Lower lobe of right lung (tissue), 2 donors: ENCODE results near the gene RAB11FIP2. TPM values are rescaled to one million over a fixed set of nuclear protein-coding genes. Genes with fewer than 3 reads are reported as not detected.

ENCODE experiments used
- ATAC-seq, 2 donors: fragments of 200-7000 bp; cut with Tn5 transposase; one replicate each; pipeline ENCODE4 v1.9.1; 2020 to 2022; ENCODE audit warnings: mild to moderate bottlenecking in 2 of 2, moderate library complexity in 2 of 2
- DNase-seq: peaks from one replicate; pipeline ENCODE4 v3.0.0-alpha.2; 2020
- H3K27ac ChIP-seq: fragments of 200-600 bp; one replicate; pipeline ENCODE4 v1.8.0; 2022
- H3K27me3 ChIP-seq: fragments of 200-600 bp; one replicate; pipeline ENCODE4 v1.8.0; 2022; ENCODE audit warnings: low read depth
- H3K36me3 ChIP-seq: fragments of 200-600 bp; one replicate; pipeline ENCODE4 v1.8.0; 2022; ENCODE audit warnings: mild to moderate bottlenecking
- H3K4me1 ChIP-seq: fragments of 200-600 bp; one replicate; pipeline ENCODE4 v1.8.0; 2022
- H3K4me3 ChIP-seq: fragments of 200-600 bp; one replicate; pipeline ENCODE4 v1.8.0; 2022; ENCODE audit warnings: mild to moderate bottlenecking
- H3K9me3 ChIP-seq: fragments of 200-600 bp; one replicate; pipeline ENCODE4 v1.8.0; 2022
- CTCF ChIP-seq: fragments of 200-600 bp; IDR thresholded peaks from one replicate; pipeline ENCODE4 v1.8.0; 2022; ENCODE audit warnings: antibody characterized with exemption, mild to moderate bottlenecking
- intact Hi-C: fragments of 100-400 bp; cut with DNase I; formaldehyde crosslinking; loops from one replicate; pipeline ENCODE4 v1.11.0; 2022
- total RNA-seq: library from RNA; stranded (reverse); fragmentation: NEBNext Ultra II Directional; extraction: Animal tissue kit (Norgen Biotek cat#: 25700); gene quantifications from one replicate; pipeline ENCODE4 v1.2.1, GENCODE V29; 2021
- donor health status: DM: no; HTN: yes; CAD: no; lungs with severe emphysema.

RAB11FIP2 gene
- total RNA-seq, 1 donor from 2014 or later: 31.0 TPM

GRCh38 chr10:118012952-118013525 lies 33.7 kb downstream of the RAB11FIP2 start:
- ATAC-seq: no peak
- Histone ChIP-seq H3K4me1 (no peaks in the 10 kb centered on the region), H3K9me3 (no peaks in the 10 kb centered on the region), H3K36me3 (peaks cover 11% of the 10 kb centered on the region), H3K4me3 (no peak overlapping the region), H3K27ac (no peak overlapping the region), H3K27me3 (no peaks in the 10 kb centered on the region)
- no peak for TF ChIP-seq CTCF
- no peak for DNase-seq
- intact Hi-C loops: no loop called here

GRCh38 chr10:118007773-118008172 lies 39.0 kb downstream of the RAB11FIP2 start:
- Histone ChIP-seq H3K27me3 (no peaks in the 10 kb centered on the region), H3K36me3 (peaks cover 58% of the 10 kb centered on the region), H3K4me3 (no peak overlapping the region), H3K9me3 (no peaks in the 10 kb centered on the region), H3K27ac (no peak overlapping the region), H3K4me1 (no peaks in the 10 kb centered on the region)
- intact Hi-C loops: no loop called here
- no peak for ATAC-seq
- no peak for DNase-seq
- TF ChIP-seq CTCF: no peak

- no peak for DNase-seq
- H3K9me3 ChIP-seq: no peaks in the 10 kb centered on the region
- no peak for TF ChIP-seq CTCF
- H3K27ac ChIP-seq: no peak overlapping the region
- no peak for ATAC-seq
- no peaks in the 10 kb centered on the region for H3K4me1 ChIP-seq
- no peaks in the 10 kb centered on the region for H3K27me3 ChIP-seq
- intact Hi-C loops: no loop called here
- H3K36me3 ChIP-seq: peaks cover 53% of the 10 kb centered on the region
- no peak overlapping the region for H3K4me3 ChIP-seq
Observed at GRCh38 chr10:118003126-118003525, 43.6 kb downstream of the RAB11FIP2 start.

GRCh38 chr10:118002581-118002980 lies 44.2 kb downstream of the RAB11FIP2 start:
- Histone ChIP-seq H3K27ac (no peak overlapping the region), H3K9me3 (no peaks in the 10 kb centered on the region), H3K4me1 (no peaks in the 10 kb centered on the region), H3K4me3 (no peak overlapping the region), H3K27me3 (no peaks in the 10 kb centered on the region), H3K36me3 (peaks cover 47% of the 10 kb centered on the region)
- no peak for DNase-seq
- no peak for TF ChIP-seq CTCF
- no peak for ATAC-seq
- intact Hi-C loops: no loop called here

- intact Hi-C loops: no loop called here
- no peaks in the 10 kb centered on the region for H3K27me3 ChIP-seq
- DNase-seq: no peak
- no peak for ATAC-seq
- no peaks in the 10 kb centered on the region for H3K9me3 ChIP-seq
- no peak for TF ChIP-seq CTCF
- no peak overlapping the region for H3K27ac ChIP-seq
- H3K4me3 ChIP-seq: no peak overlapping the region
- no peaks in the 10 kb centered on the region for H3K4me1 ChIP-seq
- peaks cover 3% of the 10 kb centered on the region for H3K36me3 ChIP-seq
Observed at GRCh38 chr10:117997673-117998072, 49.1 kb downstream of the RAB11FIP2 start.
